GM19468 (cell line): ENCODE data around the gene ITGAD.

ENCODE experiments used
- ATAC-seq: cut with Tn5 transposase; IDR thresholded peaks from one replicate; pipeline ENCODE4 v1.9.1; 2021; ENCODE audit warnings: mild to moderate bottlenecking, moderate library complexity, moderate number of reproducible peaks; ENCODE audit not compliant: unreplicated experiment; ENCODE audit errors: extremely low read depth

The ITGAD gene

DNA sequence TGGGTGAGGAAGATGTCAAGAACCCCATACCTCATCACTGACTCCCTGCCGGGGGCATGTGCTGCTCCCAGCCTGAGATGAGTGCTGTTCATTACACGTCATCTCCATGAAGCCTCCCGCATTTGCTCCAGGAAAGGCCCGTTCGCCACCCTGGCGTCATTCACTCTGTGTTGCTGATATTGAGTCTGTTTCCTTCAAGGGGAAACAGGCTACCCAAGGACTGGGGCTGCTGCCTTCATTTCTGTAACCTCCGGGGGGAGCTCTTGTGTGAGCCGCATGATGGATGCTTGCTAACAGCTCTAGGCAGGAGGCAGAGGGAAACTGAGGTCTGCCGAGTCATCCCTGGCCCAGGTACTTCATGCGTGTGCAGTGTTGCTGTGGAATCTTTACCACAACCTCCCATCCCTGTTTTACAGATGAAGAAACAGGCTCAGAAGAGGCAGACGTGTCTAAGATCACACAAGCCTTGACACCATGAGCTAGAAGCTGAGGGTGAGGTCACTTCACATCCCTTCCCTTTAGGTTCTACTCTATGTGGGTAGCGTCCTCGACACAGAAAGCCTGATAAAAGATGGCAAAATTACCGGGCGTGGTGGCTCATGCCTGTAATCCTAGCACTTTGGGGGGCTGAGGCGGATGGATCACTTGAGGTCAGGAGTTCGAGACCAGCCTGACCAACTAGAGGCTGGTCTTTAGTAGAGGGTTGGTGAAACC, 62.6 kb downstream of the ITGAD start:
- ATAC-seq, result no peak

DNA sequence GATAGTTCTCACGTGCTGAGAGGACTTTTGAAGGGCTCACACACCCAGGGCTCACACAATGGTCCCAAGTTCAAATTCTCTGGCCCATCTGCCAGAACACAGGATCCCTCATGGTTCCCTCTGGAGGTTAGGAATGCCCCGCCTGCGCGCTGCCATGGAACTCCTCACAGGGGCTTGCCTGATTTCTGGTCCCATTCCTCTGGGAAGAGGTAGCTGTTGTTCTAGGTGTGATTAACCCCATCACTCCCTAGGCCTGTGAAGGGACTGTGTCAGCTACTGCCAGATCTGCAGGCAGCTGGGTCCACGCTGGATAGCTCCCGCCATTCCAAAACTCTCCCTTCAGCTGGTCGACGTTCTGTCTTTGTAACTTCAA, 63.8 kb downstream of the ITGAD start:
- ATAC-seq, result no peak

DNA sequence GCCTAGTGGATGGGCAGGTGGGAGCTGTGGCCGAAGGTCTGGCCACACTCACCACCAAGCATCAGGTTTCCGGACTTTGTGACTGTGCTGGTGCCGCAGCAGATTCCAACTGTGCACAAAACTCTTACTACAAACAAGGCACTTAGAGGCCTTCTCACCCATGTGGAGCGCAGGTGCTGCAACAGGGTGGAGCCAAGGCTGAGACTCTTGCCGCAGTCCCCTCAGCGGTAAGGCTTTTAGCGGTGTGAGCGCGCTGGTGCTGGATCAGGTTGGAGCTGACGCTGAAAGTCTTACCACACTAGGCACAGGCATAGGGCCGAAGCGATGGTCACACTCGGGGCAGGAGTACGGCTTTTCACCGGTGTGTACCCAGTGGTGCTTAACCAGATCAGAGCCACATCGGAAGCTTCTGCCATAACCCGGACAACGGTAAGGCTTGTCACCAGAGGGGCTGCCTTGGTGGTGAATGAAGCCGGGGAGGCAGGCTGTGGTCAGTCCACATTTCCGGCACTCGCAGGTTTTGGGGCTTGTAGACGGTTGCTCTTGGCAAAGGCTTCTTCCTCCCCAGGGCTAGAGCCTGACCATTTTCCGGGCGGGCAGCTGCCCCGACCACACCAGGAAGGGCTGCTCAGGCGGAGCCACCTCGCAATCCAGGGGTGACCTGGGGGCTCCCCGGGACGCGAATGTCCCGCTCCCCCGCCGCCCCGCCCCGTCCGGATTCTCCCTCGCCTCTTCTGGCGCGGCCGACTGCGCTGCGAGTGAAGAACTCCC, 65.1 kb downstream of the ITGAD start:
- no peak for ATAC-seq

DNA sequence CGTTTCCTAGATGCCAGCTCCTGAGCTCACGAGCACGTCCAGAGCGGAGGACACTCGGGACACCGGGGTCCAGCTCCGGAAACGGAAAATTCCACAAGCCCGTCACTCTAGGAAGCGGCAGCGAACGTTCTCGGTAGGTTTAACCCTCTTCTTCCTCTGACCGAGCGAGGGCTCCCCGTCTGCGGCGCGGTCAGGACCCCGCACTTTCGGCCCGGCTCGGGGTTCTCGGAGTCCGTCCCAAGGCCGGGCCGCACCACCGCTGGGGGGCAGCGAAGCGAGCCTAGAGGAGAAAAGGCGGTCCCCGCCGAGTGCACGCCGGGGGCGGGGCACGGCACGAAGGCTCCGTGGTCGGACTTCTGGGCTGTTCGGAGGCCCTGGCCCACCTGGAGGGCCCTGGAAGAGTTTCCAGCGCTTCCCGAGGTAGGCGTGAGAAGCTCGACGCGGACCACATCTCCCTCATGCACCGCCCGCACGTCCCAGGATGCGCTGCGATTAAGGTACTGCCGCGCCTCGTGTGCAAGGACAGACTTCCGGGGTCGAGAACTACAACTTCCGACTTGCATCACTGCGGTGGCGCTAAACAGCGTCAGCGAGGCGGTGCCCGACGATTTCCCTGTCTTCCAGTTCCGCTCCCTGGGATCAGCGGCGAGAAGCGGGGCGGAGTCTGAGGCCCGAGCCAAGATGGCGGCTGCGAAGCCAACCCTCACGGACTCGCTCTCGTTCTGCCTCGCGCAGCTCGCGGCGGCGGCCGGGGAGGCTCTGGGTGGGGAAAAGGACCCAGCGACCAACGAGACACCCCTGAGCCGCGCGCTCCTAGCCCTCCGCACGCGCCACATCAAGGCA, 65.9 kb downstream of the ITGAD start, which contains the start of gene ARMC5:
TSS of gene ARMC5 (plus strand) at position 658 of the 843 bp plus-strand sequence. CDS start at position 682, 24 bp downstream.
- ATAC-seq, result peak; percentile 51

DNA sequence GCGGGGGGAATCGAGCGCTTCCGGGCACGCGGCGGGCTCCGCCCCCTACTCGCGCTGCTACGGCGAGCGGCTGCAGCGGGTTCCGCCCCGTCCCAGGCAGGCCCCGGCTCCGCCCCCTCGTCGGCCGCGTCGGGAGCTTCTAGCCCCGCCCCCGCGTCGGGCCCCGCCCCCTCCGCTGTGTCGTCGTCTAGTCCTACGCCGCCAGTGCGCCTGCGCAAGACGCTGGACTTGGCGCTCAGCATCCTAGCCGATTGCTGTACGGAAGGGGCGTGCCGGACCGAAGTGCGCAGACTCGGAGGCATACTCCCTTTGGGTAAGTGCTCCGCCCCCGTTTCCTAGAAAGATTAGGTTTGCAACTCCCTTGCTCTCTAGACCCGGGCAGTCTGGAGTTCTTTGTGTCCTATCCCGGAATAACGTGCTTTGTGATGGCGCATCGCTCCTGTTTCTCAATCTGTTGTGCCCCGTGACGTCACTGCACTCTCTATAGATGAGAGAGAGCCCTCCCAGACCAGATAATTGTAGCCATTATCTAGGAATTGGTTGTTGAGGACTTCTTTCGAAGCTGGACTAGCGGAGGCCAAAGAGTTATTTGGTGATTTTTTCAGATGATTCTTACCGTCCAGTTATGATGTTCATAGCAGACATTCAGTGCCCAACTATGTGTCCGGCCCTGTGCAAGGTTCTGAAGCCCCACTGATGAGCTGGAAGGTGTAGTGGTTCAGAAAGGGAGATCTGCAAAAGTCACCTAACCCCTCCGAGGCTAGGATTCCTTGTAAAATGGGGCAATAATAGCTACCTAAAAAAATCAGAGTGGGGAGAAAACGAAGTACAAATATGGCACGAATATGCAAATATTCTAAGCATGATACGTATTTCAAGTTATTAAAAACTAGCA, 66.8 kb downstream of the ITGAD start:
- peak; percentile 69 for ATAC-seq

DNA sequence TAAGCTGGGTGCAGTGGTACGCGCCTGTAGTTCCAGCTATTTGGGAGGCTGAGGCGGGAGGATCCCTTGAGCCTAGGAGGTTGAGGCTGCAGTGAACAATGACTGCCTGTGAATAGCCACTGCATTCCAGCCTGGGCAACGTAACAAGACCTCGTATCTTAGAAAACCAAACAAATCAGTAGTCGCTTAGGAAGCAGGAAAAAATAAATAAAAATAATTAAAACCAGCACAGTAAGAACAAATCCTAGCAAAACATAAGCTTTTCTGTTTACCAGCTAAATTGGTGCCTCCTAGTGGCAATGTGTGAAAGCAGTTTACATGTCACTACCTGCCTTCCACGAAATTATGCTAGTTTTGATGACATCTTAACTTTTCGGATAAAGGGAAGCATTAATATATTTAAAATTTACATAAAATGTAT, 67.5 kb downstream of the ITGAD start:
- no peak for ATAC-seq

DNA sequence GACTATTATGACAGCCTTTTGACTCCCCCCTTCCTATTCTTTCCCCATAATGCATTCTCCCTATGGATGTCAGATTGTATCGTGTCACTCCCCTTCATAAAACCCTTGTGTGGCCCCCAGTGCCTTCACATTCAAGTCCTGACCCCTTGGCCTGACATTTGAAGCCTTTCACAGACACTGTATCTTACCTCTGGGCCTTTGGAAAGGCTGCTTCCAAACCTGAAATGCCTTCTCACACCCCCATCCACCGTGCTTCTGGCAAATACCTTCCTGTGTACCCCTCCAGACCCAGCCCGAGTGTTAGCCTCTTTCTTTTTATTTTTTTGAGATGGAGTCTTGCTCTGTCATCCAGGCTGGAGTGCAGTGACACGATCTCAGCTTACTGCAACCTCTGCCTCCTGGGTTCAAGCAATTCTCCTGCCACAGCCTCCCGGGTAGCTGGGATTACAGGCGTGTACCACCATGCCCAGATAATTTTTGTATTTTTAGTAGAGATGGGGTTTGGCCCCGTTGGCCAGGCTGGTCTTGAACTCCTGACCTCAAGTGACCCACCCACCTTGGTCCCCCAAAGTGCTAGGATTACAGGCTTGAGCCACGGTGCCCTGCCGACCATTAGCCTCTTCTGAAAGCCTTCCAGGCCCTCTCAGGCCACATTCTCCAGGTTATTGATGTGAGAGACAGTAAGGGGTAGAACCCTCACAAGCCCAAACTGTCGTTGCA, 68.2 kb downstream of the ITGAD start:
- ATAC-seq, result no peak

DNA sequence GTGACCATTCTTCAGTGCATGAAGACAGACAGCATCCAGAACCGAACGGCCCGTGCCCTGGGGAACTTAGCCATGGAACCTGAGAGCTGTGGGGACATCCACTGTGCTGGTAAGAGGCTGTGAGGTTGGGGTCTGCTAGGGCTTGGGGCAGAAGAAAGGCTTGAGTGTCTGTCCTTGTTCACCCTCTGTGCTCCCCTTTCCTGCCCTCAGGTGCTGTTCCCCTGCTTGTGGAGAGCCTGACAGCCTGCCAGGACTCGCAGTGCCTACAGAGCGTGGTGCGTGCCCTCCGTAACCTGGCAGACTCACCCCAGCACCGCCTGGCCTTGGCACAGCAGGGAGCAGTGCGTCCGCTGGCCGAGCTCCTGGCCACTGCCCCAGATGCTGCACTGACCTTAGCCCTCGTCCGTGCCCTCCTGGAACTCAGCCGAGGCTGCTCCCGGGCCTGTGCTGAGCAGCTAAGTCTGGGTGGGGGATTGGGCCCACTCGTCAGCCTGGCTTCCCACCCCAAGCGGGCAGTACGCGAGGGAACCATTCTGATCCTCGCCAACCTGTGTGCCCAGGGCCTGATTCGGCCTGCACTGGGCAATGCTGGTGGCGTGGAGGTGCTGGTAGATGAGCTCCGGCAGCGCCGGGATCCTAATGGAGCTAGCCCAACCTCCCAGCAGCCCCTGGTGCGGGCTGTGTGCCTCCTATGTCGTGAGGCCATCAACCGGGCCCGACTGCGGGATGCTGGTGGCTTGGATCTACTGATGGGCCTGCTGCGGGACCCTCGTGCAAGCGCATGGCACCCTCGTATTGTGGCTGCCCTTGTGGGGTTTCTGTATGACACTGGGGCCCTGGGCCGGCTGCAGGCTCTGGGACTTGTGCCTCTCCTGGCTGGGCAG, 69.0 kb downstream of the ITGAD start:
- no peak for ATAC-seq

DNA sequence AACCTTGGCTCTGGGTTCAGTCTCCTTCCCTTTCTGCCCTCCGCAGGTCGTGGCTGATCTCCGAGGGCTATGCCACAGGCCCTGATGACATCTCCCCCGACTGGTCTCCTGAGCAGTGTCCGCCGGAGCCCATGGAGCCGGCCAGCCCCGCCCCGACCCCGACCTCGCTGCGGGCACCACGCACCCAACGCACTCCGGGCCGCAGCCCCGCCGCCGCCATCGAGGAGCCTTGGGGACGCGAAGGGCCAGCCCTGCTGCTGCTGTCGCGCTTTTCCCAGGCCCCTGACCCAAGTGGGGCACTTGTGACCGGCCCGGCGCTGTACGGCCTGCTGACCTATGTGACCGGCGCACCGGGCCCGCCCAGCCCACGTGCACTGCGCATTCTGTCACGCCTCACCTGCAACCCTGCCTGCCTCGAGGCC, 71.2 kb downstream of the ITGAD start:
- no peak for ATAC-seq

DNA sequence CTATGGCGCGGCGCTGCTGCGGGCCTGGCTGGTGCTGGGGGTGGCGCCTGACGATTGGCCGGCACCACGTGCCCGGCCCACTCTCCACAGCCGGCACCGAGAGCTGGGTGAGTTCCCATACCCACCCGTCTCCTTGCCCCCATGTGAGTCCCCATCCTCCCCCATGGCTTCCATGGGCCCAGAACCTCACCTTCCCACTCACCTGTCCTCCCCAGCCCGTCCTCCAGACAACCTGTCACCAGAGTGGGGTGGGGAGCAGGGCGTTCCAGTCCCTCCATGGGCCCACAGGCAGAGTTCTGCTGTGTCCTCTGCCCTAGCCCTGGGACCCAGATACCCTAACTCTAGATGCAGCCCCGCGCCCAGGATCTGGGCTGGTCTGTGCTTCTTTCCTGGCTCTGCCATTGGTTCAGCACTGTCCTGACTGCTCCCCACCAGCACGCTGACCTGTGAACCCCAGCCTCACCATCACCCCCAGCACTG, 71.7 kb downstream of the ITGAD start:
- no peak for ATAC-seq

DNA sequence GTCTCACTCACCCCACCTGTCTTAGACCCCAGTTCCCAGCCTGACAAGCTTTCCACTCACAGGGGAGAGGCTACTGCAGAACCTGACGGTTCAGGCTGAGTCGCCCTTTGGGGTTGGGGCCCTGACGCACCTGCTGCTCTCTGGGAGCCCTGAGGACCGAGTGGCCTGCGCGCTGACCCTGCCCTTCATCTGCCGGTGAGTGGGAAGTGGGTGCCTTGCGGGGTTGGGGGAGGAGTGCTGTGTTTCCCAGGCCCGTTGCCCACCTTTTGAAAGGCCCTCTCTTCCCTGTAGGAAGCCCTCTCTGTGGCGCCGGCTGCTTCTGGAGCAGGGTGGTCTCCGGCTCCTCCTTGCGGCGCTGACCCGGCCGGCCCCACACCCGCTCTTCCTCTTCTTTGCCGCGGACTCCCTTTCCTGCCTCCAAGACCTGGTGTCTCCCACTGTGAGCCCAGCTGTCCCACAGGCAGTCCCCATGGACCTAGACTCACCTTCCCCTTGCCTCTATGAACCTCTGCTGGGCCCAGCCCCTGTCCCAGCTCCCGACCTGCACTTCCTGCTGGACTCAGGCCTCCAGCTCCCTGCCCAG, 72.7 kb downstream of the ITGAD start:
- ATAC-seq, result no peak

DNA sequence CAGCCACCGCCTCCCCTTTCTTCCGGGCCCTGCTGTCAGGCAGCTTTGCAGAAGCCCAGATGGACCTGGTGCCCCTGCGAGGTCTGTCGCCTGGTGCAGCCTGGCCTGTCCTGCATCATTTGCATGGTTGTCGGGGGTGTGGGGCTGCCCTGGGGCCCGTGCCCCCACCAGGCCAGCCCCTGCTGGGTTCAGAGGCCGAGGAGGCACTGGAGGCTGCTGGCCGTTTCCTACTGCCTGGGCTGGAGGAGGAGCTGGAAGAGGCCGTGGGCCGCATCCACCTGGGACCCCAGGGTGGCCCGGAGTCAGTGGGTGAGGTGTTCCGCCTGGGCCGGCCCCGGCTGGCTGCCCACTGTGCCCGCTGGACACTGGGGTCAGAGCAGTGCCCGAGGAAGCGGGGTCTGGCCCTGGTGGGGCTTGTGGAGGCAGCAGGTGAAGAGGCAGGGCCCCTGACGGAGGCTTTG, 73.3 kb downstream of the ITGAD start:
- ATAC-seq, result no peak

DNA sequence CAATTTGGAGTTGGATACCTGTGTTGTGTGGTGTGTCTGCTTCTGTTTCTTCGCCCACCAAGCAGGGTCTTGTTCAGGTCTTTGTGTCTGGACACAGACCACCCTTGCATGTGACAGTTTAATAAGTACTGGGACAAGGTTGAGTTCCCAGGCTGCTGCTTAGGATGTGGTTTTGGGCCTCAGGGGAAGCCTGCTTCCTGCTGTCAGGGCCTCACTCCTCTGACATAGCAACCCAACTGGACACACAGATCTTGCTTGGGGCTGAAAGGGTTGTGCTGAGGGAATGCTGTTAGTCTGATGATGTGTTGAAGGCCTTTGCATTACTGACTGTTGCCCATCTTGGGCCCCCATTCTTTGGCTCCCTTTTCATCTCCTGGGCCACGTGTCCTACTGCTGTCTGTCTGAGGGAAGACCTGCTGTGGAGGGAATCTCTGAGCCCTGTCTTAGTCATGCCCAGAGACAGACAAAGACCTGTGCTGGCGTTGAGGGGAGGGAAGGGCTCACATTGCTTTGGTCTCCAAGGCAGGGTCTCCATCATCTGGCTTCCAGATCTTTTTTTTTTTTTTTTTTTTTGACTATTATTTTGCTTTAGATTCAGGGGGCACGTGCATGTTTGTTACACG, 74.1 kb downstream of the ITGAD start:
- ATAC-seq, result no peak

DNA sequence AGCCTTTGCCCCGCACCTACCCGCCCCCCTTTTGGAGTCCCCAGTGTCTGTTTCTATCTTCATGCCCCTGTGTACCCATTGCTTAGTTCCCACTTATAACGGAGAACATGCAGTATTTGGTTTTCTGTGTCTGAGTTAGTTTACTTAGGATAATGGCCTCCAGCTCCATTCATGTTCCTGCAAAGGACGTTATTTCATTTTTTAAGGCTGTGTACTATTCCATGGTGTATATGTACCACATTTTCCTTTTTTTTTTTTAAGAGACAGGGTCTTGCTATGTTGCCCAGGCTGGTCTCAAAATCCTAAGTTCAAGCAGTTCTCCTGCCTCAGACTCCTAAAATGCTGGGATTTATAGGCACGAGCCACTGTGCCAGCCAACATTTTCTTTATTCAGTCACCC, 74.7 kb downstream of the ITGAD start:
- no peak for ATAC-seq

DNA sequence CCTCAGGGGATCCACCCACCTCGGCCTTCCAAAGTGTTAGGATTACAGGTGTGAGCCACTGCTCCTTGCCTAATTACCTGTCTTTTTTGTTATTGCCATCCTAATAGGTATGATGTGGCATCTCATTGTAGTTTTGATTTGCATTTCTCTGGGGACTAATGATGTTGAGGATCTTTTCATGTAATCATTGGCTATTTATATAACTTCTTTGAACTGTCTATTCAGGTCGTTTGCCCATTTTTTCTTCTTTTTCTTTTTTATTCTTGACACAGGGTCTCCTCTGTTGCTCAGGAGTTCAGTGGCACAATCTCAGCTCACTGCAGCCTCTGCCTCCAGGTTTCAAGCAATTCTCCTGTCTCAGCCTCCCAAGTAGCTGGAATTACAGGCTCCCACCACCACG, 77.5 kb downstream of the ITGAD start:
- ATAC-seq, result no peak

DNA sequence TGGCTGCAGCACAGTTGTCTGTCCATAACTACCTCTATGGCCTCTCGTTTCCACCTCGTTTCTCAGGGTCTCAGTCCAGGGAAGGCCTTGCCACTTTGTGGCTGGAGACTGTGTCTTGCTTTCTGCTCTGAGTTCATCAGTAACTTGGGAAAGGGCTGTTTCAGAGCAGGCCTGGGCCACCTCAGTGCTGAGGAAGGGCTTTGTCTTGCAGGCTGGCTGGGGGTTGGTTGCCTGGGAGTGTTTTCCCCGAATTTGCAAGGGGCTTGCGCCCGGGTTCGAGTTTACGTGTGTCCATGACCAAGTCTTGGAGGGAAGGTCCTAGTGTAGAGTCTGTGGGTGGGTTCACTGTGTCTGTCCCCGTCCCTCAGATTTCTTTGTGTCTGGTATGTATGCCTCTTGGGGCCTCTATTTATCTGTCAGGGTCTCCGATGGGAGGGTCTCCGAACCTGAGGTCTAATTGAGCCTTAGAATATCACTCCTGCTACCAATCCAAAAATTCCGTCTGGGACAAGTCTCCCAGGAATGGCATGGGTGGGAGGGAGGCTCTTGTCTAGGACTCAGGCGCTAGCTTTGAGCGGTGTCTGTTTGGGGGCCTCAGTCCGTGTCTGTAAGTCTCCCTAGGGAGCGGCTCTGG, 78.2 kb downstream of the ITGAD start:
- no peak for ATAC-seq
